Heart left ventricle (tissue), 16 donors: ENCODE results near the gene ITGB5. TPM values are rescaled to one million over a fixed set of nuclear protein-coding genes. Genes with fewer than 3 reads are reported as not detected.

Experiments
- ATAC-seq, 4 donors: fragments of 200-7000 bp; cut with Tn5 transposase; one replicate each; pipeline ENCODE4 v1.9.1; 2020 to 2022; ENCODE audit warnings: moderate library complexity in 4 of 4, mild to moderate bottlenecking in 3 of 4, moderate number of reproducible peaks in 1 of 4
- DNase-seq, 5 donors: peaks; one replicate each; pipeline ENCODE4 v3.0.0-alpha.2; 2020
- H3K27ac ChIP-seq, 12 donors: fragments of 200-600 bp; sonication (generic) in 4 of 12; one replicate each; pipeline versions ENCODE4 v1.5.0 to v1.8.0; 2016 to 2022; ENCODE audit warnings: mild to moderate bottlenecking in 2 of 12
- H3K27me3 ChIP-seq, 9 donors: fragments of 200-600 bp; sonication (generic) in 2 of 9; one replicate each; pipeline versions ENCODE4 v1.5.1 to v1.8.0; 2016 to 2022; ENCODE audit warnings: mild to moderate bottlenecking in 3 of 9
- H3K36me3 ChIP-seq, 9 donors: fragments of 200-600 bp; sonication (generic) in 2 of 9; one replicate each; pipeline versions ENCODE4 v1.5.0 to v1.8.0; 2018 to 2022; ENCODE audit warnings: mild to moderate bottlenecking in 2 of 9
- H3K4me1 ChIP-seq, 12 donors: fragments of 200-600 bp; sonication (generic) in 4 of 12; one replicate each; pipeline versions ENCODE4 v1.5.0 to v1.8.0; 2016 to 2022; ENCODE audit warnings: mild to moderate bottlenecking in 3 of 12
- H3K4me3 ChIP-seq, 12 donors: fragments of 200-600 bp; sonication (generic) in 4 of 12; one replicate each; pipeline versions ENCODE4 v1.5.0 to v1.8.0; 2017 to 2022; ENCODE audit warnings: mild to moderate bottlenecking in 9 of 12, moderate library complexity in 4 of 12
- H3K9me3 ChIP-seq, 12 donors: fragments of 200-600 bp; sonication (generic) in 4 of 12; one replicate each; pipeline versions ENCODE4 v1.5.0 to v1.8.0; 2016 to 2022; ENCODE audit warnings: mild to moderate bottlenecking in 1 of 12
- POLR2A ChIP-seq, 2 donors: fragments of 450-650 bp; IDR thresholded peaks; one replicate each; pipeline ENCODE4 v1.6.1; 2017; ENCODE audit warnings: antibody characterized with exemption in 2 of 2, mild to moderate bottlenecking in 2 of 2, moderate library complexity in 2 of 2
- WGBS, 4 donors: extraction: QIAGEN DNeasy Blood & Tissue Kit in 2 of 4; methylation state at CpG; one replicate each; pipeline versions ENCODE4 v1.1.5 to v1.1.7; 2013 to 2018; 5-methylcytosine and 5-hydroxymethylcytosine counted together
- intact Hi-C, 10 donors: fragments of 100-400 bp; cut with DNase I; formaldehyde crosslinking; loops; one replicate each; pipeline versions ENCODE4 v1.11.1 to v1.14.2; 2022
- polyA plus RNA-seq, 2 donors: library from polyadenylated mRNA; stranded (reverse); fragments of 200-250 nt; gene quantifications; one replicate each; pipeline ENCODE4 v1.2.3, GENCODE V29; 2013
- total RNA-seq, 9 donors: library from RNA; depleted of rRNA in 2 of 9; stranded (reverse); fragments of >200 nt in 2 of 9; fragmentation: NEBNext Ultra II Directional in 3 of 9; extraction: Animal tissue kit (Norgen Biotek cat#: 25700) in 3 of 9; gene quantifications; one replicate each; pipeline versions ENCODE4 v1.1.0 to v1.2.4, GENCODE V29; 2016 to 2023
- TF ChIP-seq, protein P1 (sequence below), 12 donors: fragments of 200-600 bp; sonication (generic) in 4 of 12; IDR thresholded peaks; one replicate each; pipeline versions ENCODE4 v1.5.0 to v1.8.0; 2018 to 2022; ENCODE audit warnings: antibody characterized with exemption in 12 of 12, mild to moderate bottlenecking in 5 of 12
- donor health status: ischemic (EF 13 %, LVEDD 7.1; RV severe dilation, severe dysfunction).
- donor health status: healthy with polysubstance abuse.
- donor health status: DM: no; HTN: yes; CAD: no.
- donor health status: DM: no; HTN: no; CAD: no.
- donor health status: ischemic (EF 25% LVEDD 6.9; RV normal size, moderate dysfunction).
- donor health status: ischemic (EF 25% LVEDD 5.7; RV mildly dilated, moderate dysfunction).
- donor health status: healthy.
- donor health status: DM: yes; HTN: yes; CAD: no.
- donor health status: ischemic (EF 35%, LVEDD 5.7; RV mildly dilated, moderate dysfunction).
- donor health status: nonischemic (EF 11% LVEDD 7.7; RV severe dilation, severe dysfunction).
- donor health status: DM: yes; HTN: yes; CAD: no.
- donor health status: PGD.
- donor health status: ischemic (EF 29% LVEDD 5.4; RV normal size, mild dysfunction).
- donor health status: nonischemic (EF 23%, LVEDD 6.1; RV moderate dilation, normal function).

Gene ITGB5
- total and polyA plus RNA-seq, 11 donors, result 23.1 to 223 (median 118) TPM

DNA sequence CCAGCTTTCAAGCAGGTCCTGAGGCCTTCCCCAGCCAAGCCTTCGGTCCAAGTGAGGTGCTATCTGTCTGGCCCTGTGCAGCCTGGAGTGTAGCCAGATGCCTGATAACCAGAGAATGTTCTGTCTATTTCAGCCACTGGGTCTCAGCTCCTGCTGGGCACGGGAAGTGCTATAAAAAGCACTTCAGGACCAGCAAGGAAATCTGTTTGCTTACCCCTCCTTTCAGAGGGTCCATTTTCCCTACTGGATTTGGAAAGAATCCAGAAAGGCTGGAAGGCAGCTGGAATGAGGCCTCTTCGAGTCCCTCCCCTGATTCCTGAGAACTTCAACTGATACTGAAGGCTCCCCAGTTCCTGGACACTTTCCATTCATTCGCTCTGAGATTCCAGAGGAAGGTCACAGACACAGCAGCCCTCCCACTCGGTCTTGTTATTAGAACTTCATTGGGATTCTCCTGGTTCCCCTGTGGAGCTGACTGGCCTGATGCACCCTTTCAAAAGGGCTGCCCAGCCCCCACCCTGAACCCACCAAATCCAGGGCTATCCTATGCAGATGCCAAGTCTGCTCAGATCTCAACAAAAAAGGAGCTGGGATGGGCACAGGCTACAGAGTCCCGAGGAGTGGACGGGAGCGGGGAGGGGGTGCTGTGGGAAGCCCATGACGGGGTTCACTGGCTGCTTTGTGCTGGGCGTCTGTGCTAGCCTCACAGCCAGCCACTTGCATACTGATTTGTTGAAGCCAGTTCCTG lies 86.5 kb downstream of the ITGB5 start:
- WGBS, 4 donors, result 25 to 33% (median 30%) methylated on average over 10 of the region's 10 CpGs
- H3K36me3 ChIP-seq, result peaks cover 0 to 39% (median 16%) of the 10 kb centered on the region in 9 donors
- intact Hi-C loops, result no loop called here

DNA sequence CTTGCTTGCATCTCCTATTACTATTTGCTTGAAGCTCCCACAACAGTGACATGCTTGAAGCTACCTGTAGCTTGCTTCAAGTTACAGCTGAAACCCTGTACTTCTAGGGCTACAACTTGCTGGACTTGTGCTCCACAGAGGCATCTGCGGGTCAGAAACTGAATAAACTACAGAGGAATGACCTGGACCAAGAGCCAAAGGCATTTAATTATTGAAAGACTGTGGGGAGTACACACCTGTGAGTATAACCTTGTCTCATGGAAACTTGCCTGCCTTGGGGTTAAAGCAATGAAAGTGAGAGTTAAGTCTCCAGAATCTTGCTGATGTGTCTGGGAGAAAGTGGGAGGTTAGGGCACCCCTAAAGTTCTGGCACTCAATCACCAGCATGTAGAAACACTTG lies 87.1 kb downstream of the ITGB5 start:
- DNase-seq (no peak), ATAC-seq (peak in 2 of 4 donors; percentile 2 to 5)
- no peak for TF ChIP-seq POLR2A (IDR thresholded peaks at IDR 0.05)
- TF ChIP-seq, protein P1, sequence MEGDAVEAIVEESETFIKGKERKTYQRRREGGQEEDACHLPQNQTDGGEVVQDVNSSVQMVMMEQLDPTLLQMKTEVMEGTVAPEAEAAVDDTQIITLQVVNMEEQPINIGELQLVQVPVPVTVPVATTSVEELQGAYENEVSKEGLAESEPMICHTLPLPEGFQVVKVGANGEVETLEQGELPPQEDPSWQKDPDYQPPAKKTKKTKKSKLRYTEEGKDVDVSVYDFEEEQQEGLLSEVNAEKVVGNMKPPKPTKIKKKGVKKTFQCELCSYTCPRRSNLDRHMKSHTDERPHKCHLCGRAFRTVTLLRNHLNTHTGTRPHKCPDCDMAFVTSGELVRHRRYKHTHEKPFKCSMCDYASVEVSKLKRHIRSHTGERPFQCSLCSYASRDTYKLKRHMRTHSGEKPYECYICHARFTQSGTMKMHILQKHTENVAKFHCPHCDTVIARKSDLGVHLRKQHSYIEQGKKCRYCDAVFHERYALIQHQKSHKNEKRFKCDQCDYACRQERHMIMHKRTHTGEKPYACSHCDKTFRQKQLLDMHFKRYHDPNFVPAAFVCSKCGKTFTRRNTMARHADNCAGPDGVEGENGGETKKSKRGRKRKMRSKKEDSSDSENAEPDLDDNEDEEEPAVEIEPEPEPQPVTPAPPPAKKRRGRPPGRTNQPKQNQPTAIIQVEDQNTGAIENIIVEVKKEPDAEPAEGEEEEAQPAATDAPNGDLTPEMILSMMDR (IDR thresholded peaks at IDR 0.05), result no peak
- Histone ChIP-seq H3K4me3 (no peak overlapping the region), H3K27ac (peak overlapping the region; percentile 17 to 96 (median 82)), H3K36me3 (peaks cover 0 to 45% (median 19%) of the 10 kb centered on the region in 9 donors), H3K9me3 (no peaks in the 10 kb centered on the region), H3K27me3 (no peaks in the 10 kb centered on the region), H3K4me1 (peaks cover 3 to 44% (median 34%) of the 10 kb centered on the region in 12 donors)
- WGBS, 4 donors, result 82 to 90% (median 85%) methylated on average over 1 of the region's 1 CpG
- intact Hi-C loops, result no loop called here

More for the DNA sequence above, 86.5 kb downstream of the ITGB5 start:
- Histone ChIP-seq H3K9me3 (no peaks in the 10 kb centered on the region), H3K4me3 (no peak overlapping the region), H3K4me1 (peaks cover 3 to 49% (median 34%) of the 10 kb centered on the region in 12 donors), H3K27ac (peak overlapping the region; percentile 17 to 96 (median 82)), H3K27me3 (no peaks in the 10 kb centered on the region)
- DNase-seq (peak; percentile 77 to 91 (median 82)), ATAC-seq (peak; percentile 89 to 95 (median 94))
- no peak for TF ChIP-seq POLR2A (IDR thresholded peaks at IDR 0.05)
- TF ChIP-seq, protein P1 (IDR thresholded peaks at IDR 0.05), result no peak

DNA sequence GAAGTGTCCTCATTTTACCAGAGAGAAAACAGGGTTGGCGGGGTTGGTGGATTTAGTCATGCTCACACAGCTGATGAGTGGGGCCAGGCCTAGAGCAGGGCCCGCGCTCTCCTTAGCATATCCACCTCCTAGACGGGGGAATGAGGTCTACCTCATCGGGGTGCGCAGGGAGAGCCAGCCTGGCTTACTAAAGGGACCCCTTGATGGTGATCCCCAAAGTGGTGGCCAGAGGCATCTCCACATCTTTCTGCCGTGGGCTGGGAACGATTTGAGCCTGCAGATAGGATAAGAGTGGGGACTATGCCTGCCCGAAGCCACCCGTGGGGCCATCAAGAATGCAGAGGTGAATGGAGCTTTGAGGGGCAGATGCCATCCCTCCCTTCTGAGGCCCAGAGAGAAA lies 87.5 kb downstream of the ITGB5 start:
- Histone ChIP-seq H3K27me3 (no peaks in the 10 kb centered on the region), H3K4me1 (peaks cover 3 to 44% (median 34%) of the 10 kb centered on the region in 12 donors), H3K36me3 (peaks cover 0 to 49% (median 19%) of the 10 kb centered on the region in 9 donors), H3K27ac (peak overlapping the region in 9 of 12 donors; percentile 78 to 96 (median 84)), H3K4me3 (no peak overlapping the region), H3K9me3 (no peaks in the 10 kb centered on the region)
- DNase-seq, result no peak
- TF ChIP-seq POLR2A (IDR thresholded peaks at IDR 0.05), result no peak
- TF ChIP-seq, protein P1 (IDR thresholded peaks at IDR 0.05), result no peak
- intact Hi-C loops, result no loop called here
- WGBS, 4 donors, result 87 to 90% (median 90%) methylated on average over 10 of the region's 10 CpGs
- no peak for ATAC-seq

DNA sequence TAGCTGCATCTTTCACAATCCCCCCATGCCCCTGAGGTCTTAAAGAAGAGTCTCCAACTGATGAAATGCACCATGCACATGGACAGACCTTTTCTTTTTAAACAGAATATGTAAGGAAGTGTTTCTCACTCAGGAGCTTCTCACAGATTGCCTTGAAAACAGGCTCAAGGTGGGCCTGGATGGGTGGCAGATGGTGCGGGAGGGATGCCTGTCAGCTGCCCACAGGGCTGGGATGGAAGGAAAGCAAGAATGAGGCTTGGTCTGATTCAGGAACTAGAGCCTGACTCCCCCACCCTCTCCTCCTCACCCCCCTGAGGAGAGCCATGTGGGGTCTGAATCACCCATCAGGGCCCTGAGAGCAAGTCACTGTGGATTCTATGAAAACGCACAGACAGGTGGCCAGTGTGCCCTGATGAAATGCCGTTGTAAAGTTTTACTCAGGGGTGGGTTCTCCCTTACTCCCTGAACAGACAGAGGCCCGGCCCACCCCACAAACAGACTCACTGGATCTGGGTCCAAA lies 89.7 kb downstream of the ITGB5 start:
- H3K4me3 ChIP-seq, result no peak overlapping the region
- intact Hi-C loops, result no loop called here
- no peaks in the 10 kb centered on the region for H3K27me3 ChIP-seq
- H3K36me3 ChIP-seq, result peaks cover 0 to 56% (median 21%) of the 10 kb centered on the region in 9 donors
- H3K9me3 ChIP-seq, result no peaks in the 10 kb centered on the region
- no peak overlapping the region for H3K27ac ChIP-seq
- 83 to 98% (median 95%) methylated on average over 4 of the region's 4 CpGs for WGBS, 4 donors
- peaks cover 3 to 49% (median 39%) of the 10 kb centered on the region in 12 donors for H3K4me1 ChIP-seq
- DNase-seq, result no peak
- TF ChIP-seq POLR2A (IDR thresholded peaks at IDR 0.05), result no peak
- TF ChIP-seq, protein P1 (IDR thresholded peaks at IDR 0.05), result no peak
- no peak for ATAC-seq
